ENCODE data around the gene TRPM3. TPM values are rescaled to one million over a fixed set of nuclear protein-coding genes. Genes with fewer than 3 reads are reported as not detected.

The TRPM3 gene
- total RNA-seq, 4 donors from 2014 or later = 2.4 to 11.1 (median 5.6) TPM

DNA sequence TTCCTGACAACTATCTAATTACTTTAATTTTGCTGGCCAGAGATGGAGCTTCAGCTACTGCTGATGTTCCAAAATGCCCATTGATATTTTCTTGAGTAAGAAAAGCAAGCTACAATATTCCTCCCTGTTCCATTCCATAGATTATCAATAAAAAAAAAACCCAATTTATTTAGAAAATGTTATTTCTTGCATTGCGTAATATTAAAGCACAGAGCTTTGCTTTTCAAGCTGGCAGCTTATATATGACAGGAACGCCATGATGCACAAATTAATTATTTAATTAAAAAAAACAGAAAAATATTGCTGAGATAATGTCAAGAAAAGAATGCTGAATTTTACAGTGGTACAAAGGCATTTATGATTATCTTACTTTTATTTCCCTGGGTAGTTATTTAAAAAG, 47.9 kb downstream of the TRPM3 start:
- H3K4me3 ChIP-seq (replicated peaks in 1 of 3) = no peak overlapping the region
- 96 to 97% methylated on average over 2 of the region's 2 CpGs for WGBS, 2 donors
- no peak for TF ChIP-seq POLR2A (IDR thresholded peaks at IDR 0.05)
- H3K36me3 ChIP-seq = no peaks in the 10 kb centered on the region
- no peaks in the 10 kb centered on the region for H3K27me3 ChIP-seq
- no peak for DNase-seq
- H3K9me3 ChIP-seq = no peaks in the 10 kb centered on the region
- H3K27ac ChIP-seq = no peak overlapping the region
- intact Hi-C loops (cut with DNase I) = no loop called here
- no peaks in the 10 kb centered on the region for H3K4me1 ChIP-seq

DNA sequence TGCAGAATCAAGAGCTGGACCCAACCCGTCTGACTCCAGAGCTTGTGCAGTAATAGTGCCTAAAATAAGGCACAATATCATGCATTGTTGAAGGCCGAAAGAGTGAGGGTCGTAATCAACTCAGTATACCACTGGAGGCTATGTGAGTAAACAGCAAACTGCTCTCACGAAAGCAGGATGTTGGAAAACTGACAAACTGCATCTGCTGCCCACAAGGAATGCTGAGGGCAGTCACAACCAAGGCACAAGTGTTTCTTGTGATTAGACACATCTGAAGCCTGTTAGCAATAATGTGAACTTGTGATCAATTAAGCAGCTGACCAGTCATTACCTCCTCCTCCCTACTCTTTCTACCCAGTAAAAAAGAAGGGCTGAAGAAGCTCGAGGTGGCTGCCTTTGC, 48.8 kb downstream of the TRPM3 start:
- Histone ChIP-seq H3K4me1 (no peaks in the 10 kb centered on the region), H3K4me3 (replicated peaks in 1 of 3) (no peak overlapping the region), H3K27me3 (no peaks in the 10 kb centered on the region), H3K36me3 (no peaks in the 10 kb centered on the region), H3K9me3 (no peaks in the 10 kb centered on the region), H3K27ac (no peak overlapping the region)
- TF ChIP-seq, protein P1, sequence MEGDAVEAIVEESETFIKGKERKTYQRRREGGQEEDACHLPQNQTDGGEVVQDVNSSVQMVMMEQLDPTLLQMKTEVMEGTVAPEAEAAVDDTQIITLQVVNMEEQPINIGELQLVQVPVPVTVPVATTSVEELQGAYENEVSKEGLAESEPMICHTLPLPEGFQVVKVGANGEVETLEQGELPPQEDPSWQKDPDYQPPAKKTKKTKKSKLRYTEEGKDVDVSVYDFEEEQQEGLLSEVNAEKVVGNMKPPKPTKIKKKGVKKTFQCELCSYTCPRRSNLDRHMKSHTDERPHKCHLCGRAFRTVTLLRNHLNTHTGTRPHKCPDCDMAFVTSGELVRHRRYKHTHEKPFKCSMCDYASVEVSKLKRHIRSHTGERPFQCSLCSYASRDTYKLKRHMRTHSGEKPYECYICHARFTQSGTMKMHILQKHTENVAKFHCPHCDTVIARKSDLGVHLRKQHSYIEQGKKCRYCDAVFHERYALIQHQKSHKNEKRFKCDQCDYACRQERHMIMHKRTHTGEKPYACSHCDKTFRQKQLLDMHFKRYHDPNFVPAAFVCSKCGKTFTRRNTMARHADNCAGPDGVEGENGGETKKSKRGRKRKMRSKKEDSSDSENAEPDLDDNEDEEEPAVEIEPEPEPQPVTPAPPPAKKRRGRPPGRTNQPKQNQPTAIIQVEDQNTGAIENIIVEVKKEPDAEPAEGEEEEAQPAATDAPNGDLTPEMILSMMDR (IDR thresholded peaks at IDR 0.05) = no peak
- no peak for TF ChIP-seq POLR2A (IDR thresholded peaks at IDR 0.05)
- intact Hi-C loops (cut with DNase I) = no loop called here
- 53 to 65% methylated on average over 5 of the region's 5 CpGs for WGBS, 2 donors
- no peak for DNase-seq

DNA sequence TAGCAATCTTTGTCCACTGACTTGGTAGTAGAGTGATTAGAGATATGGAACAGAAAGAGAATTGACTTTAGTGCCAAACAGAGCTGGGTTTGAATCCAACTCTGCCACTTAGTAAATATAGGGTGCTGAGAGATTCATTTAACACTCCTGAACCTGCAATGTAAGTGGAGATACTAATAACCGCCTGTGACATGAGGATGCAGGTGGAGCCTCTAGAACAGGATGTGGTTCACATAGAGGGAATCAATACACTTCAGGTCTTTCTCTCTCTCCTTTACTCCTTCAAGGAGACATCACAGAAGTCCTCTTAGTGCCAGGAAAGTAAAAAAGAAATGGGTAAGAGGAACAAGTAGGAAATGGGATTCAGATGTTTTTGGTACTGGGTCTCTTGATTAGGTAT, 49.8 kb downstream of the TRPM3 start:
- H3K4me1 ChIP-seq = no peaks in the 10 kb centered on the region
- no peak overlapping the region for H3K4me3 ChIP-seq (replicated peaks in 1 of 3)
- intact Hi-C loops (cut with DNase I) = no loop called here
- DNase-seq = no peak
- no peak for TF ChIP-seq POLR2A (IDR thresholded peaks at IDR 0.05)
- TF ChIP-seq, protein P1 (IDR thresholded peaks at IDR 0.05) = no peak
- H3K27me3 ChIP-seq = no peaks in the 10 kb centered on the region
- no peaks in the 10 kb centered on the region for H3K9me3 ChIP-seq
- WGBS, 2 donors = 96 to 97% methylated on average over 1 of the region's 1 CpG
- H3K36me3 ChIP-seq = no peaks in the 10 kb centered on the region
- H3K27ac ChIP-seq = no peak overlapping the region

DNA sequence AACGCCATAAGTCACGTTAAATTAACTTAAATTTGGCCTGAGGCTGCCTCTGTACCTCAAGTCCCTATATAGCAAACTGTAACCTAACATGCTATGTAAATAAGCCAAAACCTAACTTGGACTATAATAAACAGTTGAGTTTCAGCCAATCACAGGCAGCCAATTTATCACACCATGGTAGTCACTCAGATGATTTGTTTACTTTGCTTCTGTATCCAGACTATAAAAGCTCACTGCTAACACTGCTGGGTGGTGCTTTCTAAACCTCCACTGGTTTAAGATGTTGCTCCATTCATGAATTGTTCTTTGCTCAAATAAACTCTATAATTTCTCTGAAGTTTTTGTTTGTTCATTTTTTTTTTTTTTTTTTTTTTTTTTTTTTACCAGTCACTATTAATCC, 62.8 kb downstream of the TRPM3 start:
- Histone ChIP-seq H3K4me3 (replicated peaks in 1 of 3) (no peak overlapping the region), H3K9me3 (no peaks in the 10 kb centered on the region), H3K27me3 (no peaks in the 10 kb centered on the region), H3K36me3 (no peaks in the 10 kb centered on the region), H3K4me1 (no peaks in the 10 kb centered on the region), H3K27ac (no peak overlapping the region)
- intact Hi-C loops (cut with DNase I) = no loop called here
- DNase-seq = no peak
- TF ChIP-seq, protein P1 (IDR thresholded peaks at IDR 0.05) = no peak
- TF ChIP-seq POLR2A (IDR thresholded peaks at IDR 0.05) = no peak
- 91 to 100% methylated on average over 2 of the region's 2 CpGs for WGBS, 2 donors

DNA sequence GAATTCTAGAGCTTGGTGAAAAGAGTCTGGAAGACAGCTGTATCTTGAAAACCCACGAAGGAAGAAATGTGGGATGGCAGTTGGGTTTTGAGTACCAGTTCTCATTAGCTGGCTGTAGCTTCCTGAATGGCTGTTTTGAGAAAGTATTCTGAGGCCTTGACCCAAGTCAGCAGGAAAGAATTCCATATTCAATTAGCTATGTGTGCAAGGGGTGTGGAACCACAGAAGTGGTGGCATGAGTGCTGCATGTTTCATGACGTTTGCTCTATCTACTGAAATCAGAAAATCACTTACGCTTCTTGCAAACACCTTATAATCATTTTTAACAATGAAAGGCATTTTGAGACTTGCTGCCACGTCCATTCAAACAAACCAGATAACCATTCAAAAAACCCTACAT, 69.1 kb downstream of the TRPM3 start:
- no peaks in the 10 kb centered on the region for H3K9me3 ChIP-seq
- 78 to 83% methylated on average over 4 of the region's 4 CpGs for WGBS, 2 donors
- H3K36me3 ChIP-seq = no peaks in the 10 kb centered on the region
- no peak for DNase-seq
- no peaks in the 10 kb centered on the region for H3K27me3 ChIP-seq
- intact Hi-C loops (cut with DNase I) = no loop called here
- no peak overlapping the region for H3K4me3 ChIP-seq (replicated peaks in 1 of 3)
- no peaks in the 10 kb centered on the region for H3K4me1 ChIP-seq
- H3K27ac ChIP-seq = no peak overlapping the region
- TF ChIP-seq POLR2A (IDR thresholded peaks at IDR 0.05) = no peak
- TF ChIP-seq, protein P1 (IDR thresholded peaks at IDR 0.05) = no peak

DNA sequence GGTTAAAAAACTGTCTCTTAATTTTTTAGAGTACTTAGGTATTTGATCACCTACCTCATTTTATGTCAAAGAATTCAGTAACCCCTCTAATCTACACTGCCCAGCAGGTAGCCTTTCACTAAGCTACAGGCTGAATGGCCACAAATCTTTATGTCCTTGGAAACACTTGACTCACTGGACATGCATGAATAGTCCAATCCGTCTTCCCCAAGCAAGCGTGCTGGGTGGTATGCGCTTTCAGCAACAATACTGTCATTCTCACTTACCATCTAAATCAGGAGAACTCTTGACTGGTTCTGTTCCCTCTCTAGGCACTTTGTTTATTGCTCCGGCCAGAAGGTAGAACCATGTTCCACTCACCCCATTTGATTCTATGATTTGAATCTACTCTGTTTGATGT, 73.1 kb downstream of the TRPM3 start:
- Histone ChIP-seq H3K9me3 (no peaks in the 10 kb centered on the region), H3K27me3 (no peaks in the 10 kb centered on the region), H3K4me3 (replicated peaks in 1 of 3) (no peak overlapping the region), H3K4me1 (no peaks in the 10 kb centered on the region), H3K27ac (no peak overlapping the region), H3K36me3 (no peaks in the 10 kb centered on the region)
- TF ChIP-seq, protein P1 (IDR thresholded peaks at IDR 0.05) = no peak
- TF ChIP-seq POLR2A (IDR thresholded peaks at IDR 0.05) = no peak
- WGBS, 2 donors = 28 to 58% methylated on average over 4 of the region's 4 CpGs
- intact Hi-C loops (cut with DNase I) = no loop called here
- no peak for DNase-seq
